PFSK-1 (cell line): Measurements from ENCODE around the gene SCN2A.

Experiments used
- FOXP2 ChIP-seq: optimal IDR thresholded peaks from 2 replicates; pipeline ENCODE3; 2011; ENCODE audit warnings: borderline replicate concordance, control low read depth, inconsistent platforms; ENCODE audit not compliant: insufficient read depth; ENCODE audit errors: extremely low read length, extremely low read depth
- POLR2AphosphoS5 ChIP-seq: IDR thresholded peaks from 2 replicates; pipeline ENCODE4 v1.6.1; 2012; ENCODE audit warnings: low read depth, mild to moderate bottlenecking, control low read depth, low read length, moderate library complexity
- REST ChIP-seq, 2 experiments: IDR thresholded peaks; 2 replicates each; pipeline versions ENCODE4 v1.6.1 to v1.8.0; 2011 to 2012; ENCODE audit warnings: low read depth in 2 of 2, low read length in 2 of 2, control low read depth in 1 of 2, inconsistent platforms in 1 of 2, mild to moderate bottlenecking in 1 of 2, moderate library complexity in 1 of 2; ENCODE audit not compliant: insufficient read depth in 1 of 2
- SIN3A ChIP-seq: IDR thresholded peaks from 2 replicates; pipeline ENCODE4 v1.6.1; 2012; ENCODE audit warnings: mild to moderate bottlenecking, low read length, moderate library complexity, borderline replicate concordance; ENCODE audit not compliant: insufficient read depth
- TAF1 ChIP-seq: IDR thresholded peaks from 2 replicates; pipeline ENCODE4 v1.6.1; 2012; ENCODE audit warnings: low read length, control low read depth, borderline replicate concordance; ENCODE audit not compliant: insufficient read depth

Gene SCN2A

DNA sequence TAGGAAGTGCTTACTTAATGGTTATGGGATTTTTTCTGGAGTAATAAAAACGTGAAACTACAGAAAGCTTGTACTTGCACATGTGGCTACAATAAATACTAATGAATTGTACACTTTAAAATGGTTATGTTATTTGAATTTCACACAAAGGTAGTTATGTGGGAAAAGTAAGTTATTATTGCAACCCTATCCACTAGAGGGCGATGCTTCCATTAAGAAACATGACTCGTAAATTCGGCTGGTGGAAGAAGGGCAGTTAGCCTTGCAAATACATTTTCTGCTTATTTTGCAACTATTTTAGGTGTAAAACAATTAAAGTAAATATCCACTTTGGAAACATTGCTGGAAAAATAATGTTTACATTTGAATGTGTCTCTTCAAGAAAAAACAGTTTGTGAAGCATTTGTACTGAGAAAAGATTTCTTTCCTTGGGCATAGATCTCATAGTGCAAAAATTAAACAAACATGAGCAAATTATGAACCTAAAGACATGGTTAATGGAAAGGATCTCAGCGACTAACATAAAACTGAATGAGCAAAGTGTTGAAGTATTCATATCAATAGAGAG lies 162.2 kb downstream of the SCN2A start:
- TF ChIP-seq POLR2AphosphoS5 (no peak), SIN3A (no peak), TAF1 (no peak), FOXP2 (no peak), REST (IDR thresholded peaks at IDR 0.05; ENCODE audit: insufficient read depth in 1 of 2, low read depth in 2 of 2, low read length in 2 of 2) (no peak)

DNA sequence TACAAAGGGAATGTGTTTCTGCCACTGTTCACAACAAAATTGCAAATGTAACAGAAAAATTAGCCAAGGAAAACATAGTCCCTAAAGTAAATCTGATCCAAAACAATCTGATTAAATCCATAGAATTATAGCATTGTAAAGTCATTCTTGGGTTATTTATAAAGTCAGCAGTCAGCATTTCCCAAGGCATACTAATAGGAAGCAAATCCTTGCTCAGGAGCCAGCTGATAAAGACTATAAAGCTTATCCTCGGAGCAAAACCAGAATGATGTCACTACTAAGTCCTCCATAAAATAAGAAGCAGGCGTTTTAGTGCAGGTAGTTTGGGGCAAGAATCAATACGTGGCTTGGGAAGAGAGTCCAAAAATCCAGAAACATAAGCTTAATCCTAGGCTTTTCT lies 162.9 kb downstream of the SCN2A start:
- TF ChIP-seq FOXP2 (no peak), SIN3A (no peak), TAF1 (no peak), POLR2AphosphoS5 (no peak), REST (IDR thresholded peaks at IDR 0.05; ENCODE audit: insufficient read depth in 1 of 2, low read depth in 2 of 2, low read length in 2 of 2) (no peak)

DNA sequence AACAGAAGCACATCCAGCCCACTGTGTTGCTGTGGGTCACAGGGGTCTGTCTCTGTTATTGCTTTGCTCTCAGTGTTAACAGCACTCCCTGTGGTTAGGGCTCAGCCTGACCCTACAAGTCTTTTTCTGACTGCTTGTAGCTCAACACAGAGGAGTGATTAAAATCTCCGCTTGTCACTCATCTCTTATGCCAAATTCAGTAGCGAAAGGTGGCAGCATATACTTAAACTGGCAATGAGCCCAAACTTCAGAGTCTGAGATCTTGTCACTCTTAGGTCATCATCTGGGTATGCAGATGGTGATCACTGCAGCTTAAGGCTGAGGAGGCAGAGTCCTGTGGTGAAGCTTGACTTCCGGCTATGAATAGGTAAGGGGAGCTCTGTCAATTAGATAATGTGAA lies 167.0 kb downstream of the SCN2A start:
- TF ChIP-seq SIN3A (no peak), REST (IDR thresholded peaks at IDR 0.05; ENCODE audit: insufficient read depth in 1 of 2, low read depth in 2 of 2, low read length in 2 of 2) (no peak), POLR2AphosphoS5 (no peak), FOXP2 (no peak)

DNA sequence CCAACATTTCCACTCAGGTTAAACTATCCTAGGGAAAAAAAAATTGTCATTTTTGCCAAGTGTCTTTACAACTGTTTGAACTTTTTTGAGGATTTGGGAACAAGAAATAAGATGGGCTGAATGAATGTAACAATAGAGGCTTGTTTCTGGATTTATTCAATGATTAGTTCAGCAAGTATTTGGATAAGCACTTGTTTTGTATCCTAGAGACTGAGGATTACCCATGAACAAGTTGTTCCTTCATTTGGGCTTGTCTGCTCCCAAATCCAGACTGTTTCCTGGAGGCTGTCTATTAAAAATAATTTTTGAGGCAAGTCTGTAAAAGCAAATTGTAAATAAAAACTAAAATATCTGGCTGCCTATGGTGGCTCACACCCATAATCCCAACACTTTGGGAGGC lies 168.3 kb downstream of the SCN2A start:
- no peak for TF ChIP-seq POLR2AphosphoS5
- no peak for TF ChIP-seq TAF1
- no peak for TF ChIP-seq FOXP2
- TF ChIP-seq SIN3A = no peak
- no peak for TF ChIP-seq REST (IDR thresholded peaks at IDR 0.05; ENCODE audit: insufficient read depth in 1 of 2, low read depth in 2 of 2, low read length in 2 of 2)

GRCh38 chr2:165408186-165408585 lies 169.0 kb downstream of the SCN2A start:
- TF ChIP-seq TAF1 (no peak), POLR2AphosphoS5 (no peak), FOXP2 (no peak), SIN3A (no peak), REST (IDR thresholded peaks at IDR 0.05; ENCODE audit: insufficient read depth in 1 of 2, low read depth in 2 of 2, low read length in 2 of 2) (no peak)
